Measurements from ENCODE around the gene CD300LF.

The CD300LF gene

DNA sequence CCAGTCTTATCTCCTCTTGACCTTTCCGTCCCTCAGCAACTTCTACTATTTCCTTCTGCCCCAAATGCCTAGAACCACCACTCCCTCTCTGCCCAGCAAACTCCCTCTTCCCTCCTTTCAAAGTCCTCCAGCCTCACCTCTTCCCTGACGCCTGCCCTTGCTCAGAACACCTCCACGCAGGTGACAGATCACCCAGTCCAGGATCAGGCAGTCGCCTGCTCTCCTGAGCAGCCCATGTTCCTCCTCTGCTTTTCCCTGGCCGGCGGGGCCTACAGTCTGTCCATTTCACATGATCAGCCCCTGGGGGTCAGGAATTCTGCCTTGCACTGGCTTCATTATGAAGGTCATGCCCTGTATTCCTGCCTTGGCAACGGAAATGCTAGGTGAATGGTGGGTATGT lies 422 bp downstream of the CD300LF start:
- TF ChIP-seq, protein P1, sequence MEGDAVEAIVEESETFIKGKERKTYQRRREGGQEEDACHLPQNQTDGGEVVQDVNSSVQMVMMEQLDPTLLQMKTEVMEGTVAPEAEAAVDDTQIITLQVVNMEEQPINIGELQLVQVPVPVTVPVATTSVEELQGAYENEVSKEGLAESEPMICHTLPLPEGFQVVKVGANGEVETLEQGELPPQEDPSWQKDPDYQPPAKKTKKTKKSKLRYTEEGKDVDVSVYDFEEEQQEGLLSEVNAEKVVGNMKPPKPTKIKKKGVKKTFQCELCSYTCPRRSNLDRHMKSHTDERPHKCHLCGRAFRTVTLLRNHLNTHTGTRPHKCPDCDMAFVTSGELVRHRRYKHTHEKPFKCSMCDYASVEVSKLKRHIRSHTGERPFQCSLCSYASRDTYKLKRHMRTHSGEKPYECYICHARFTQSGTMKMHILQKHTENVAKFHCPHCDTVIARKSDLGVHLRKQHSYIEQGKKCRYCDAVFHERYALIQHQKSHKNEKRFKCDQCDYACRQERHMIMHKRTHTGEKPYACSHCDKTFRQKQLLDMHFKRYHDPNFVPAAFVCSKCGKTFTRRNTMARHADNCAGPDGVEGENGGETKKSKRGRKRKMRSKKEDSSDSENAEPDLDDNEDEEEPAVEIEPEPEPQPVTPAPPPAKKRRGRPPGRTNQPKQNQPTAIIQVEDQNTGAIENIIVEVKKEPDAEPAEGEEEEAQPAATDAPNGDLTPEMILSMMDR (IDR thresholded peaks at IDR 0.05): no peak

DNA sequence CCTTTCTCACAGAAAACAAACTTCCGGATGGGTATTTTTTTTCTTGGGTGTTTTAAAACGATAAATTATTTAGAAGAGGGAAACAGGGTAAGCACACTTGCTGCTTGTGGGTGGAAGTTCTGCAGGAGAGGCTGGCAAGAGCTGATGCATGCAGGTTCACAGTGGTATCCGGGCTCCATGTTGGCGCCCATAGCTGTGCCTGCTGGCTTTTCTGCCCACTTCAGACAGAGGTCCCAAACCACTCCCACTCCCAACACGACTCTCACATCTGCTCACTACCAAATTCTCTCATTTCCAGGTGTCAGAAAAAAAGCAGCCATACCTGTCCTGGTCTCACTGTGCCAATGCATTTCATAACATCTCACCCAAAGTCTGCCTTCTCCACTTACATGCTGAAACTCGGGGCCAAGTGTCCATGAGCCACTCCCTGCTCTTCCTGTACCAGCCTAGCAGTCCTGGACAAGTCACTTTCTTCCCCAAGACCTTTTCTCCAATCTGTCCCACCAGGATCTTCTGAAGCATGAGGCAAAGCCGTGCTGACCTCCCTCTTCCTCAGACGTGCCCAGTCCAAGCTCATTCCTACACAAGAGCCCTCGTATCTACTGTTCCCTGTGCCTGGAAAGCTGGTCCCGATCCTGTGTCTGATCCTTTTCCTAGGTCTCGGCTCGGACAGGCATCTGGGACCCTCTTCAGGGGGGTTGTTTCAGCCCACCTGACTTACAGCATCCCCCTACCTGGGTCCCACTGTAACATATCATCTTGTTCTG lies 1.5 kb downstream of the CD300LF start:
- TF ChIP-seq, protein P1 (IDR thresholded peaks at IDR 0.05): no peak

DNA sequence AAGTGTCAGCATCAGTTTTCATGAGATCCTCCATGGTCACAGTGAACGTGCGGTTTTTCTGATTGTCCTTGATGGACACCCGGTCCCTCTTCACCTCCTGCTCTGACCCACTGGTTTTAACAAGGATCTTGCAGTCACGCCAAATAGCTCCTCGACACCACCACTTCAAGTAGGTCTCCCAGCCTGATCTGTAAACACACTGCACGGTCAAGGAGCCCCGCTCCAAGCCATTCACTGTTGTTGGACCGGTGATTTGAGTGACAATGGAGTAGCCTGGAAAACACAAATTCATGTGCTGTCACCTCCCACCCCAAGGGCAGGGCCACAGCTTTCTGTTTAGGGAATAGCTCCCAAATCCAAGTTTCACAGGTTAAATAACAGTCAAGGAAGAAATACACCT lies 8.2 kb downstream of the CD300LF start:
- TF ChIP-seq, protein P1 (IDR thresholded peaks at IDR 0.05): no peak

DNA sequence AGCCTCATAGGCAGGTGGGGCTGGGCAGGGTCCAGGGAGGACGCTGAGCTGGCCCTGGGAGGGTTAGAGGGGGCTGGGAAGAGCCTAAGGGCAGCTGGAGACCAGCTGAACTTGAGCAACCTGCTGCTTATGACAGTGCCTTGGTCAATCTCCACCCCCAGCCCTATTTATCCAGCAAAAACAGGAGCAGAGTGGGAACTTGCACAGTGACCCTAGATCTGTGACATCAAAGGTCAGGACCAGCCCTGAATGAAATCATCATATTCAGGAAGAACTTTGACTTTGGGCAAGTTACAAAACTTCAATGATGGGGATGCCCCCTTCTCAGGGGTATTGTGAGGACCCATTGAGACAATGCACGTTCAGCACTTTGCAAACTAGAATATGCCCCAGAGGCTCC lies 9.4 kb downstream of the CD300LF start:
- TF ChIP-seq, protein P1 (IDR thresholded peaks at IDR 0.05): no peak

DNA sequence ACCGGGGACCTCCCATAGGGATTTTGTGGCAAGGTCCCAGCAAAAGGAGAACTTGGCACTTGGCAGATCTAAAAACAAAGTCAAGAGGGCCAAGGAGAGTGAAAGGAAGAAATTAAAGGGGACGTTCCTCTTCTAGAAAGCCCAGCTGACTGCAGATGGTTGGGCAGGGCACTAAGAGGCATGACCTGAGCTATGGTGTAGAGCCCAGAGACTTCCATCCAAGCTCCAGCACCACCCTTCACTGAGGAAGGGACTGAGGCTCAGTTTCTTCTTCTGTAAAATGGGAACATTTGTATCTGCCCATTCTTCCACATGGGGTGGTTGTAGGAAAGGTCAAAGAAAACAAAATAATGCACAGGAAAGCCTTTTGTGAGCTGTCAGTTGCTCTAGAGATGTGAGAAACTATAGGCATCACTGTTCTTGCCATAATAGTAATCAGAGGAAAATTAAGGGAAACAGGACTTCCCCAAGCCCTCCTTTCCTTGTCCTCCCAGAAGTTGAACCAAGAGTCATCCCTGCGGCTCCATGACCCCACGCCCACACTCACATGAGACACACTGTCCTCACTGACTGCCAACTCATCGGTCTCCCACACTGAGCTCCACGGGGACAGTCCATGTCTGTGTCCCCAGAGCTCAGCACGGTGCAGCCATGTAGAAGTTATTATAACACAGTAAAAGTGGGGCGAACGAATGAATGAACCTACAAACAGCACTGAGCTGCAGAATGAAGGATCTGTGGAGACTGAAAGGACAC lies 10.4 kb downstream of the CD300LF start:
- TF ChIP-seq, protein P1 (IDR thresholded peaks at IDR 0.05): no peak

DNA sequence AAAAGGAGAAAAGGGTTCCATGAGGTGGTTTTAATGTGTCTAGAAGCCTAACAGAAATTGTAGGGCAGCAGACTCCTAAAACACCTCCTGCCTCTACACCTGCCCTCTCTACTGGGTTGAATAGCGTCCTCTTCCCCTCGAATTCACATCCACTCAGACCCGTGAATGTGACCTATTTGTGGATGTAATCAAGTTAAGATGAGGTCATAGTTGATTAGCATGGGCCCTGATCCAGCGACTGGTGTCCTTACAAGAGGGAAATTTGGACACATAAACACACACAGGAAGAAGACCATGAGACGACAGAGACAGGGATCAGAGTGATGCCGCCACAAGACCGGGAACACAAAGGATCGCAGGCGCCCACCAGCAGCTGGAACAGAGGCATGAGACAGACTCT lies 13.5 kb downstream of the CD300LF start:
- TF ChIP-seq, protein P1 (IDR thresholded peaks at IDR 0.05): no peak

DNA sequence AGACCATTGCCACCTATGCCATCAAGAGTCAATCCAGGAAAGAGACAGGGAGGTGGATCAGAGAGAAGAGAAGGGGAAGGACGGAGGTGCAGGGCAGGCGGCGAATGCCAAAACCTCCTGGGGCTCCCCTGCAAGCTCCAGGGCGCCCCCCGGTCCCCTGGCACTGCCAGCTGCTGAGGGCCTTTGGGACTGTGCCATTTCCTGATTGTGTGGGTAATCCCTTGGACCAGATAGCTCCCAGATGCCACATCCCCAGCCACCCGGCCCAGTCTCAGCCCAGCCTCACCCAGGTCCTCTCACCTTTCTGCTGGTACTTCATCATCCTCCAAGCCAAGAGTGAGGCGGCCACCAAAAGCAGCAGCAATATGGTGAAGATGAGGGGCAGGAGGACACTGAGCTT lies 14.7 kb downstream of the CD300LF start:
- TF ChIP-seq, protein P1 (IDR thresholded peaks at IDR 0.05): no peak
